PC-3 (cell line): ENCODE results near the gene TPK1. TPM values are rescaled to one million over a fixed set of nuclear protein-coding genes. Genes with fewer than 3 reads are reported as not detected.

Source experiments
- ATAC-seq: fragments of 200-7000 bp; cut with Tn5 transposase; 2 replicates; pipeline ENCODE4 v1.9.1; 2020; ENCODE audit warnings: mild to moderate bottlenecking, moderate library complexity
- BruUV-seq: library from RNA; stranded (reverse); fragments of 400-500 nt; replicated peaks from 2 replicates; lab custom pipeline; 2021; lab: Mats Ljungman, UMichigan
- CTCF ChIA-PET: fragments of 300-600 bp; sonication (Branson Sonifier 250); formaldehyde crosslinking; loops from one replicate; lab custom pipeline; 2022; ENCODE audit warnings: antibody characterized with exemption; lab: Charles Lee
- POLR2A ChIA-PET: fragments of 300-600 bp; sonication (Branson Sonifier 250); formaldehyde crosslinking; loops from one replicate; lab custom pipeline; 2022; ENCODE audit warnings: antibody characterized with exemption; ENCODE audit not compliant: unreplicated experiment; lab: Charles Lee
- DNase-seq: peaks from one replicate; pipeline ENCODE4 v3.0.0-alpha.2; 2015
- H2AFZ ChIP-seq: fragments of 300-600 bp; sonication (generic); 2 replicates; pipeline ENCODE4 v1.6.0; 2016; ENCODE audit warnings: antibody characterized with exemption, low read length
- H3F3A ChIP-seq: fragments of 300-600 bp; sonication (generic); one replicate; pipeline ENCODE4 v1.6.0; 2017; ENCODE audit warnings: antibody characterized with exemption, low read length, control low read depth, mild to moderate bottlenecking; ENCODE audit not compliant: unreplicated experiment
- H3K27ac ChIP-seq: fragments of 300-600 bp; sonication (generic); 2 replicates; pipeline ENCODE4 v1.5.1; 2016; ENCODE audit warnings: mild to moderate bottlenecking, low read length
- H3K27me3 ChIP-seq: fragments of 300-600 bp; sonication (generic); 2 replicates; pipeline ENCODE4 v1.6.1; 2016; ENCODE audit warnings: low read length, mixed read lengths
- H3K36me3 ChIP-seq: fragments of 300-600 bp; sonication (generic); 2 replicates; pipeline ENCODE4 v1.6.1; 2016; ENCODE audit warnings: low read depth, mixed run types, low read length, mixed read lengths
- H3K4me1 ChIP-seq: fragments of 300-600 bp; sonication (generic); 2 replicates; pipeline ENCODE4 v1.5.1; 2016; ENCODE audit warnings: low read length; ENCODE audit not compliant: insufficient read depth
- H3K4me2 ChIP-seq: fragments of 300-600 bp; sonication (generic); 2 replicates; pipeline ENCODE4 v1.6.0; 2016; ENCODE audit warnings: low read length
- H3K4me3 ChIP-seq: fragments of 300-600 bp; sonication (generic); 2 replicates; pipeline ENCODE4 v1.5.1; 2016; ENCODE audit warnings: mild to moderate bottlenecking, low read length, mixed read lengths
- H3K79me2 ChIP-seq: fragments of 300-600 bp; sonication (generic); 2 replicates; pipeline ENCODE4 v1.6.1; 2017; ENCODE audit warnings: low read length, mixed read lengths
- H3K9ac ChIP-seq: fragments of 300-600 bp; sonication (generic); 2 replicates; pipeline ENCODE4 v1.6.0; 2016; ENCODE audit warnings: mild to moderate bottlenecking, low read length
- H3K9me2 ChIP-seq: fragments of 300-600 bp; sonication (generic); replicated peaks from 2 replicates; pipeline ENCODE4 v1.6.1; 2016; ENCODE audit warnings: mixed run types, low read length, mixed read lengths
- H3K9me3 ChIP-seq: fragments of 300-600 bp; sonication (generic); 2 replicates; pipeline ENCODE4 v1.6.1; 2016; ENCODE audit warnings: low read length, mixed read lengths
- H4K20me1 ChIP-seq: fragments of 300-600 bp; sonication (generic); 2 replicates; pipeline ENCODE4 v1.6.1; 2016; ENCODE audit warnings: low read length, mixed read lengths
- CTCF ChIP-seq: fragments of 300-600 bp; sonication (generic); conservative IDR thresholded peaks from 2 replicates; pipeline ENCODE4 v1.5.1; 2017; ENCODE audit warnings: antibody characterized with exemption, low read depth, mild to moderate bottlenecking, low read length
- EZH2 ChIP-seq: fragments of 300-600 bp; sonication (generic); IDR thresholded peaks from one replicate; pipeline ENCODE4 v1.6.1; 2017; ENCODE audit warnings: antibody characterized with exemption, mild to moderate bottlenecking, low read length; ENCODE audit not compliant: unreplicated experiment
- EZH2phosphoT487 ChIP-seq: fragments of 300-600 bp; sonication (generic); IDR thresholded peaks from 2 replicates; pipeline ENCODE4 v1.6.1; 2018; ENCODE audit warnings: mild to moderate bottlenecking, antibody characterized with exemption, low read length, borderline replicate concordance
- intact Hi-C: fragments of 100-400 bp; cut with micrococcal nuclease; formaldehyde crosslinking; loops from 2 replicates; pipeline ENCODE4 v1.9.0; 2023
- total RNA-seq: library from RNA; depleted of rRNA; stranded (reverse); fragments of >200 nt; gene quantifications from 2 replicates; pipeline ENCODE4 v1.2.3, GENCODE V29; 2014

TPK1 gene
- total RNA-seq, 1 experiment from 2014 or later: 4.5 TPM

GRCh38 chr7:144494355-144494754 lies 341.5 kb downstream of the TPK1 start:
- Histone ChIP-seq H3K27me3 (0 out of 2 replicates have a peak, but pooled peaks cover 5% of the 10 kb centered on the region), H3K9me2 (no peaks in the 10 kb centered on the region), H3K9ac (no peak overlapping the region), H2AFZ (no peak overlapping the region), H3K79me2 (no peaks in the 10 kb centered on the region), H4K20me1 (no peaks in the 10 kb centered on the region), H3F3A (no peaks in the 10 kb centered on the region), H3K36me3 (no peaks in the 10 kb centered on the region), H3K4me3 (no peak overlapping the region), H3K27ac (no peak overlapping the region), H3K9me3 (no peaks in the 10 kb centered on the region), H3K4me1 (no peaks in the 10 kb centered on the region), H3K4me2 (no peak overlapping the region)
- ChIA-PET POLR2A (no interaction called here), CTCF (no interaction called here)
- ATAC-seq (no peak), DNase-seq (no peak)
- TF ChIP-seq EZH2 (no peak), EZH2phosphoT487 (no peak), CTCF (no peak)
- intact Hi-C loops: no loop called here
- BruUV-seq: no TSS peak

- no peak for ATAC-seq
- TF ChIP-seq CTCF (no peak), EZH2phosphoT487 (no peak), EZH2 (no peak)
- POLR2A ChIA-PET: no interaction called here
- intact Hi-C loops: no loop called here
- no peaks in the 10 kb centered on the region for H3K9me3 ChIP-seq
- CTCF ChIA-PET: no interaction called here
- no peaks in the 10 kb centered on the region for H3F3A ChIP-seq
- no peak overlapping the region for H3K4me2 ChIP-seq
- BruUV-seq: no TSS peak
- H3K4me3 ChIP-seq: no peak overlapping the region
- H3K9me2 ChIP-seq: no peaks in the 10 kb centered on the region
- no peak overlapping the region for H3K9ac ChIP-seq
- no peaks in the 10 kb centered on the region for H3K4me1 ChIP-seq
- no peak for DNase-seq
- no peaks in the 10 kb centered on the region for H4K20me1 ChIP-seq
- no peaks in the 10 kb centered on the region for H3K27me3 ChIP-seq
- no peak overlapping the region for H3K27ac ChIP-seq
- H3K79me2 ChIP-seq: no peaks in the 10 kb centered on the region
- no peaks in the 10 kb centered on the region for H3K36me3 ChIP-seq
- H2AFZ ChIP-seq: no peak overlapping the region
These were observed 346.3 kb downstream of the TPK1 start for GRCh38 chr7:144489504-144489903.

GRCh38 chr7:144488977-144489376 lies 346.9 kb downstream of the TPK1 start:
- Histone ChIP-seq H3K9ac (no peak overlapping the region), H3K36me3 (no peaks in the 10 kb centered on the region), H3K4me2 (no peak overlapping the region), H3K9me2 (no peaks in the 10 kb centered on the region), H3K27me3 (no peaks in the 10 kb centered on the region), H3K4me3 (no peak overlapping the region), H4K20me1 (no peaks in the 10 kb centered on the region), H3K27ac (no peak overlapping the region), H3K9me3 (no peaks in the 10 kb centered on the region), H3F3A (no peaks in the 10 kb centered on the region), H3K79me2 (no peaks in the 10 kb centered on the region), H2AFZ (no peak overlapping the region), H3K4me1 (no peaks in the 10 kb centered on the region)
- ChIA-PET CTCF (no interaction called here), POLR2A (no interaction called here)
- no peak for ATAC-seq
- BruUV-seq: no TSS peak
- DNase-seq: no peak
- intact Hi-C loops: no loop called here
- TF ChIP-seq EZH2phosphoT487: no peak
- no peak for TF ChIP-seq CTCF
- TF ChIP-seq EZH2: no peak
